Kidney epithelial cell (primary cell): ENCODE measurements around the gene ZNF383. TPM values are rescaled to one million over a fixed set of nuclear protein-coding genes. Genes with fewer than 3 reads are reported as not detected.
"Not testable (repeated sequence)": the region's sequence is repeated elsewhere in the genome, so short reads cannot be mapped to it uniquely, and the experiment has no call there.

Experiments used
- DNase-seq: peaks from one replicate; pipeline ENCODE4 v3.0.0-alpha.2; 2010; ENCODE audit warnings: low read depth
- H3K27me3 ChIP-seq: 2 replicates; pipeline ENCODE4 v1.6.0; 2011; ENCODE audit warnings: low read length; ENCODE audit not compliant: control insufficient read depth, insufficient read depth
- H3K36me3 ChIP-seq: 2 replicates; pipeline ENCODE4 v1.5.1; 2011; ENCODE audit warnings: low read length; ENCODE audit not compliant: control insufficient read depth, insufficient read depth
- H3K4me3 ChIP-seq: 2 replicates; pipeline ENCODE4 v1.5.1; 2011; ENCODE audit warnings: low read depth, mild to moderate bottlenecking, control low read depth, low read length
- total RNA-seq: library from RNA; depleted of rRNA; stranded (reverse); fragments of >200 nt; gene quantifications from 2 replicates; pipeline ENCODE4 v1.2.3, GENCODE V29; 2015
- TF ChIP-seq, protein P1 (sequence below): IDR thresholded peaks from 2 replicates; pipeline ENCODE4 v1.5.1; 2011; ENCODE audit warnings: mild to moderate bottlenecking, moderate library complexity, low read length, control low read depth, inconsistent platforms; ENCODE audit not compliant: insufficient read depth, poor library complexity, severe bottlenecking

ZNF383 gene
- total RNA-seq, result 4.9 and 9.1 TPM in 2 replicates

DNA sequence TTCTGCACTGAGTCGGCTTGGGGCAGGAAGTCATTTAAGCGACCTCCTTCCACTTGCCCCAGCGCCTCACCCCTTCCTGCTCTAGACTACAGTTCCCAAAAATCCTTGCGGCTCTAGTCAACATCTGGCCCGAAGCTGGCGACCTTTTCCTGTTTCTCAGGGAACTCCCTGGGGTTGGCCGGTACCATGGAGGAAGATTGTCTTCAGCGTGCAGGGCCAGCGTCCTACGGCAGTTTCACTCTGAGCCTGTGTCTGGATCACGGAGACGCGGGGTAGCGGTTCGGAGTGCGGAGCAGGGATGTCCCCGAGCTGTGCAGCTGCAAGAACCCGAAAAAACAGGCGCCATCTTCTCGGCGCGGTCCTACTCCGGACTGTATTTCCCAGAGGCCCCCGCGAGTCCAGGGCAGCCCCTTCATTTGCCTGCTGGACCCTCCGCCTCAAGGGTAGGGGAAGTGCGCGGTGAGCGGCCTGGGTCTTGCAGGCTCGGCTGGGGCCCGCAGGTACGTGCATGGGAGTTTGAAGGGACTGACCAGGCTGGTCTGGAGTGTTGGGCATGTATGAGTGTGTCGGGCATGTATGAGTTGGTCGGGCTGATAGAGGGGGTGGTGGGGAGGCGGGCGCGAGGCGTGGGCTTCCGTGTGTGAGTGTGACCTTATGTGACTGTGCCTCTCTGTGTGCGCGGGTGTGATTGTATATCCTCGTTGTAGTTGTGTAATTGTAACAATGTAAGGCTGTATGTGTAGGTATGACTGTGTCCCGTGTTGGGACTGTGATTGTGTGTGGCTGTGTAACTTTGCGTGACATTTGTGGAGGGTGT is at the start of gene ZNF383:
TSS of gene ZNF383 (plus strand) at position 440 of the 817 bp plus-strand sequence. CDS start 12,240 bp downstream, outside the sequence.
- TF ChIP-seq, protein P1, sequence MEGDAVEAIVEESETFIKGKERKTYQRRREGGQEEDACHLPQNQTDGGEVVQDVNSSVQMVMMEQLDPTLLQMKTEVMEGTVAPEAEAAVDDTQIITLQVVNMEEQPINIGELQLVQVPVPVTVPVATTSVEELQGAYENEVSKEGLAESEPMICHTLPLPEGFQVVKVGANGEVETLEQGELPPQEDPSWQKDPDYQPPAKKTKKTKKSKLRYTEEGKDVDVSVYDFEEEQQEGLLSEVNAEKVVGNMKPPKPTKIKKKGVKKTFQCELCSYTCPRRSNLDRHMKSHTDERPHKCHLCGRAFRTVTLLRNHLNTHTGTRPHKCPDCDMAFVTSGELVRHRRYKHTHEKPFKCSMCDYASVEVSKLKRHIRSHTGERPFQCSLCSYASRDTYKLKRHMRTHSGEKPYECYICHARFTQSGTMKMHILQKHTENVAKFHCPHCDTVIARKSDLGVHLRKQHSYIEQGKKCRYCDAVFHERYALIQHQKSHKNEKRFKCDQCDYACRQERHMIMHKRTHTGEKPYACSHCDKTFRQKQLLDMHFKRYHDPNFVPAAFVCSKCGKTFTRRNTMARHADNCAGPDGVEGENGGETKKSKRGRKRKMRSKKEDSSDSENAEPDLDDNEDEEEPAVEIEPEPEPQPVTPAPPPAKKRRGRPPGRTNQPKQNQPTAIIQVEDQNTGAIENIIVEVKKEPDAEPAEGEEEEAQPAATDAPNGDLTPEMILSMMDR, result no peak
- Histone ChIP-seq H3K27me3 (no peaks in the 10 kb centered on the region), H3K36me3 (no peaks in the 10 kb centered on the region), H3K4me3 (peak within 1 kb of the TSS; percentile 90)
- peak; percentile 65 for DNase-seq

DNA sequence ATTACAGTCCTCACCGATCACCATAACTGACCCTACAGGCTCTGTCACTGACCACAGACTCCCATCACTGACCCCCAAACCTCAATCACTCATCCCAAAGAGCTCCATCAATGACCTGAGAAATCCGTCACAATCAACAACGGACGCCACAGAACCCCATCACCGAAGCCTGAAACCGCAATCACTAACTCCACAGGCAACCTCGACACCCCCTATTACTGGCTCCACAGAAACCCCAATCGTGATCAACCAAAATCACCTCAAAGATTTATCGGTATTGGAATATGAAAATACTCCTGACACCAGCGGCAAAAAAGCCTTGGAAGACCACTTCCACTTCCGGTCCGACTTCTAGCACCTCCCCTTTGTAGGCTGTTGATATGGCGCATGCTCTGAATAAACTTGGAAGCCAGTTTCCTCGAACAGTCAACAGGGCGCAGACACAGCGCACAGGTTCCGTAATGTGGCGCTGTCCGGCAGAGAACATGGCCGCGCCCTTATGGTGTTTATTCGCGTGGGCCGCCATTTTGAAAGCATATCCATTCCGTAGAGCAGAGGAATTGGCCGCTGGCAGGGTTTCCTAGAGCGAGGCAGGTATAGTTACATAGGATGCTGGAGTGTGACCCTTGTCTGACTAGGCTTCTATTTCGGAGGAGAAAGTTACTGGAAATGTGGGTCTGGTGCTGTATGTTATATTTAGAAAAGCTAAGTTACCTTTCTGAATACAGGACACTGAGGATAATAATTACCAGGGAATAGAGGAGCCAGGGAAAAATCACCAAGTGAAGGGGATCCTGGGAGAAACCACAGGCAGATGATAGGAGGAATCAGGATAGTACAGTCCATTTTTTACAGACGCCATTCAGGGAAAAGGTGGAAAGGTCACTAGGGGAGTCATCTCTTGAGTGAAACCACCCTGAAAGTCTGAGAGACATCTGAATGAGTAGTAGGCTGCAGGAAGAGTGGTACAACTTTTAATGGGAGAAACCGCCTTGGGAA is 45.3 kb upstream of the ZNF383 start, which contains the start of gene ZNF585A:
TSS of gene ZNF585A (minus strand) at position 328 of the 999 bp plus-strand sequence. CDS start 2,785 bp downstream, outside the sequence.
- Histone ChIP-seq H3K36me3 (no peaks in the 10 kb centered on the region), H3K27me3 (no peaks in the 10 kb centered on the region), H3K4me3 (peak within 1 kb of the TSS; percentile 85)
- peak; percentile 94 for DNase-seq
- TF ChIP-seq, protein P1, result no peak

DNA sequence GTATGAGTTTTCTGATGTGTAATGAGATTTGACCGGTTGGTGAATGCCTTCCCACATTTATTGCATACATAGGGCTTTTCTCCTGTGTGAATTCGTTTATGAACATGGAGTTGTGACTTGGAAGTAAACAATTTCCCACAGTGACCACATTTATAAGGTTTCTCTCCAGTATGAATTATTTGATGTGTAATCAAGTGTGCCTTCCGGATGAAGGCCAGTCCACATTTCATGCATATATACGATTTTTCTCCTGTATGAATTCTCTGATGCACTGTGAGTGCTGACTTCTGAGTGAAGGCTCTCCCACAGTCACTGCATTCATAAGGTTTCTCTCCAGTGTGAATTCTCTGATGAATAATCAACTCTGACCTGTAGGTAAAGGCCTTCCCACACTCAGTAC is 31.9 kb upstream of the ZNF383 start:
- not testable (repeated sequence) for DNase-seq, H3K4me3 ChIP-seq, H3K27me3 ChIP-seq, H3K36me3 ChIP-seq

DNA sequence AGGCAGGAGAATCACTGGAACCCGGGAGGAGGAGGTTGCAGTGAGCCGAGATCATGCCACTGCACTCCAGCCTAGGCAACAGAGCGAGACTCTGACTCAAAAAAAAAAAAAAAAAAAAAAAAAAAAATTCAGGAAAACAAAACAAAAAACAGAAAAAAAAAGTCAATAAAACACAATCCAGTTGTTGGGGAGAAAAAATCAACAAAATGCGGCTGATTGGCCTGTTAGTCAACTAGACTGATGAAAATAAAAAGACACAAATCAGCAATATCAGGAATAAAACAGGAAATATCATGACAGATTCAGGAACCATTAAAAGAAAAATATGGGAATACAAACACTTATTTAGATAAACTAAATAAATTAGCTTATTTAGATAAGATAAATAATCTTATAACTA is 22.8 kb upstream of the ZNF383 start:
- not testable (repeated sequence) for H3K27me3 ChIP-seq, H3K4me3 ChIP-seq, DNase-seq, H3K36me3 ChIP-seq

DNA sequence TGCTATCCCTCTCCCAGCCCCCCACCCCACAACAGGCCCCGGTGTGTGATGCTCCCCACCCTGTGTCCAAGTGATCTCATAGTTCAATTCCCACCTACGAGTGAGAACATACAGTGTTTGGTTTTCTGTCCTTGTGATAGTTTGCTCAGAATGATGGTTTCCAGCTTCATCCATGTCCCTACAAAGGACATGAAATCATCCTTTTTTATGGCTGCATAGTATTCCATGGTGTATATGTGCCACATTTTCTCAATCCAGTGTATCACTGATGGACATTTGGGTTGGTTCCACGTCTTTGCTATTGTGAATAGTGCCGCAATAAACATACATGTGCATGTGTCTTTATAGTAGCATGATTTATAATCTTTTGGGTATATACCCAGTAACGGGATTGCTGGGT is 20.9 kb upstream of the ZNF383 start:
- H3K4me3 ChIP-seq, H3K36me3 ChIP-seq, H3K27me3 ChIP-seq, DNase-seq: not testable (repeated sequence)

DNA sequence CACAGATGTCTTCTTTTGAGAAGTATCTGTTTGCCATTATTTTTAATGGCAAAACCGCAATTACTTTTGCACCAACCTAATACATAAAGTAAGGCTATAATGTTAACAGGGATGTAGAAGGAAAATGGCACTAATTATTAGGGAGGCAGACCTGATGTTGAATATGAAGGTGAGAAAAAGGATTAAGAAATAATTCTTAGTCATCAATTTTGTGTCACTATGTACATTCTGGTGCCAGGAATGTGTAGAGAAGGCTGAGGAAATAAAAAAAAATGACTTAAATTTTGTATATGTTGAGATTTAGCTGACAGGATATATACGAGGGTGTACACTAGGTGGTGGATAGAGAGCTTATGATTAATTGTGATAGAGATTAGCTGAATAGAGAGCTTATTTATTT is 20.2 kb upstream of the ZNF383 start:
- no peak for DNase-seq
- TF ChIP-seq, protein P1, result no peak
- Histone ChIP-seq H3K36me3 (no peaks in the 10 kb centered on the region), H3K4me3 (no peak overlapping the region), H3K27me3 (no peaks in the 10 kb centered on the region)

DNA sequence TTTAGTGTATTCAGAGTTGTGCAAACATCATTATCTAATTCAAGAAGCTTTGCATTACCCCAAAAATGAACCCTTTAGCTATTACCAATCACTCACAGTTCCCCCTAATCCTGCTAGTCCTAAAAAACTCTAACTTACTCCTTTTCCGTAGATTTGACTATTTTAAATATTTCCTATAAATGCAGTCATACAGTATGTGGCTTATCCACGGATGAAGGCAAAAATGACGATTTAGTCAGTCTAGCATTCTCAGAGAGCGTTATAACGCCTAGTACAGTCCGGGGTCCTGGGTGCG is 587 bp upstream of the ZNF383 start:
- DNase-seq, result no peak
- peak overlapping the region; percentile 90 for H3K4me3 ChIP-seq
- H3K27me3 ChIP-seq, result no peaks in the 10 kb centered on the region
- H3K36me3 ChIP-seq, result no peaks in the 10 kb centered on the region
- TF ChIP-seq, protein P1, result no peak
